Germinal center (tissue), 1 donor: ENCODE measurements around the gene PPP1CC.
"Not testable (repeated sequence)": the region's sequence is repeated elsewhere in the genome, so short reads cannot be mapped to it uniquely, and the experiment has no call there.

Experiments
- DNase-seq: peaks from one replicate; pipeline ENCODE4 v3.0.0; 2012; ENCODE audit warnings: mixed read lengths, low spot score

Gene PPP1CC

GRCh38 chr12:110754101-110754793, 11.6 kb upstream of the PPP1CC start:
- no peak for DNase-seq

- no peak for DNase-seq
Observed at GRCh38 chr12:110750784-110751461, 8.2 kb upstream of the PPP1CC start.

- no peak for DNase-seq
Observed at GRCh38 chr12:110746550-110746949, 3.9 kb upstream of the PPP1CC start.

- DNase-seq = no peak
Observed at GRCh38 chr12:110745542-110746284, 3.0 kb upstream of the PPP1CC start.

- DNase-seq = no peak
Observed at GRCh38 chr12:110744601-110745264, 2.0 kb upstream of the PPP1CC start.

GRCh38 chr12:110744151-110744571, 1.5 kb upstream of the PPP1CC start:
- no peak for DNase-seq

- no peak for DNase-seq
Observed at GRCh38 chr12:110743571-110744093, 941 bp upstream of the PPP1CC start.

- DNase-seq = peak; percentile 30
Observed at GRCh38 chr12:110742096-110742717, 484 bp downstream of the PPP1CC start.

GRCh38 chr12:110741341-110742095, 1.2 kb downstream of the PPP1CC start:
- no peak for DNase-seq

- DNase-seq = no peak
Observed at GRCh38 chr12:110739894-110740293, 2.8 kb downstream of the PPP1CC start.

- DNase-seq = no peak
Observed at GRCh38 chr12:110739488-110739887, 3.2 kb downstream of the PPP1CC start.

- DNase-seq = no peak
Observed at GRCh38 chr12:110737532-110737931, 5.2 kb downstream of the PPP1CC start.

- not testable (repeated sequence) for DNase-seq
Observed at GRCh38 chr12:110737016-110737415, 5.7 kb downstream of the PPP1CC start.

- DNase-seq = no peak
Observed at GRCh38 chr12:110733900-110734299, 8.8 kb downstream of the PPP1CC start.

- no peak for DNase-seq
Observed at GRCh38 chr12:110733089-110733715, 9.5 kb downstream of the PPP1CC start.

GRCh38 chr12:110732572-110732971, 10.1 kb downstream of the PPP1CC start:
- DNase-seq = no peak

- DNase-seq = no peak
Observed at GRCh38 chr12:110731479-110731878, 11.2 kb downstream of the PPP1CC start.

- no peak for DNase-seq
Observed at GRCh38 chr12:110728628-110729027, 14.1 kb downstream of the PPP1CC start.

GRCh38 chr12:110726708-110727369, 15.9 kb downstream of the PPP1CC start:
- DNase-seq = no peak

GRCh38 chr12:110726028-110726427, 16.7 kb downstream of the PPP1CC start:
- DNase-seq = no peak
